GM23338 (cell line): ENCODE measurements around the gene MYH14. TPM values are rescaled to one million over a fixed set of nuclear protein-coding genes. Genes with fewer than 3 reads are reported as not detected.

Source experiments
- ATAC-seq: fragments of 200-7000 bp; cut with Tn5 transposase; 3 replicates; pipeline ENCODE4 v1.9.1; 2020
- DNase-seq: peaks from one replicate; pipeline ENCODE4 v3.0.0-alpha.2; 2015; ENCODE audit warnings: low spot score
- H2AFZ ChIP-seq: fragments of 200-600 bp; sonication (generic); 2 replicates; pipeline ENCODE4 v1.8.0; 2016; ENCODE audit warnings: antibody characterized with exemption, mild to moderate bottlenecking, moderate library complexity
- H3F3A ChIP-seq: fragments of 200-600 bp; sonication (generic); replicated peaks from 2 replicates; pipeline ENCODE4 v1.8.0; 2017; ENCODE audit warnings: antibody characterized with exemption, mixed run types, low read depth
- H3K27ac ChIP-seq: fragments of 200-600 bp; sonication (generic); 2 replicates; pipeline ENCODE4 v1.6.1; 2016; ENCODE audit warnings: low read depth
- H3K27me3 ChIP-seq: fragments of 200-600 bp; sonication (generic); 2 replicates; pipeline ENCODE4 v1.8.0; 2016; ENCODE audit warnings: mild to moderate bottlenecking, mixed run types, moderate library complexity; ENCODE audit not compliant: insufficient read depth
- H3K36me3 ChIP-seq: fragments of 200-600 bp; sonication (generic); 2 replicates; pipeline ENCODE4 v1.8.0; 2016; ENCODE audit warnings: mild to moderate bottlenecking; ENCODE audit not compliant: insufficient read depth
- H3K4me1 ChIP-seq: fragments of 200-600 bp; sonication (generic); 2 replicates; pipeline ENCODE4 v1.8.0; 2016; ENCODE audit warnings: mild to moderate bottlenecking, moderate library complexity; ENCODE audit not compliant: insufficient read depth
- H3K4me2 ChIP-seq: fragments of 200-600 bp; sonication (generic); 2 replicates; pipeline ENCODE4 v1.7.1; 2017; ENCODE audit warnings: mixed run types
- H3K4me3 ChIP-seq: fragments of 200-600 bp; sonication (generic); 2 replicates; pipeline ENCODE4 v1.6.1; 2016; ENCODE audit warnings: mixed run types
- H3K79me2 ChIP-seq: fragments of 200-600 bp; sonication (generic); replicated peaks from 2 replicates; pipeline ENCODE4 v1.8.0; 2017; ENCODE audit warnings: mild to moderate bottlenecking; ENCODE audit not compliant: insufficient read depth
- H3K9me2 ChIP-seq: fragments of 200-600 bp; sonication (generic); 2 replicates; pipeline ENCODE4 v1.8.0; 2017; ENCODE audit not compliant: insufficient read depth
- H4K20me1 ChIP-seq: fragments of 200-600 bp; sonication (generic); replicated peaks from 2 replicates; pipeline ENCODE4 v1.8.0; 2017; ENCODE audit warnings: mild to moderate bottlenecking; ENCODE audit not compliant: insufficient read depth
- H3K27ac Mint-ChIP-seq: 2 replicates; pipeline ENCODE4 v1.8.0; 2020; ENCODE audit warnings: inconsistent platforms, mild to moderate bottlenecking, moderate library complexity, mixed read lengths
- H3K27me3 Mint-ChIP-seq: 3 replicates; pipeline ENCODE4 v1.8.0; 2022; ENCODE audit warnings: low read depth, mild to moderate bottlenecking, moderate library complexity, mixed read lengths, inconsistent platforms; ENCODE audit not compliant: insufficient read depth, poor library complexity
- H3K36me3 Mint-ChIP-seq: 3 replicates; pipeline ENCODE4 v1.8.0; 2021; ENCODE audit warnings: low read depth, mild to moderate bottlenecking, inconsistent platforms, moderate library complexity, mixed read lengths
- H3K4me1 Mint-ChIP-seq: 3 replicates; pipeline ENCODE4 v1.8.0; 2020; ENCODE audit warnings: mild to moderate bottlenecking, inconsistent platforms, mixed read lengths
- H3K4me3 Mint-ChIP-seq: 3 replicates; pipeline ENCODE4 v1.8.0; 2021; ENCODE audit warnings: moderate library complexity, mild to moderate bottlenecking, inconsistent platforms, mixed read lengths
- H3K9me3 Mint-ChIP-seq: 3 replicates; pipeline ENCODE4 v1.8.0; 2020; ENCODE audit warnings: moderate library complexity, mild to moderate bottlenecking, inconsistent platforms, mixed read lengths
- EZH2 ChIP-seq: fragments of 200-600 bp; sonication (generic); IDR thresholded peaks from one replicate; pipeline ENCODE4 v1.8.0; 2017; ENCODE audit warnings: antibody characterized with exemption, mild to moderate bottlenecking, low read depth; ENCODE audit not compliant: unreplicated experiment
- POLR2AphosphoS5 ChIP-seq: IDR thresholded peaks from 2 replicates; pipeline ENCODE4 v1.6.1; 2016; ENCODE audit warnings: antibody characterized with exemption, low read depth
- STAT1 ChIP-seq: IDR thresholded peaks from one replicate; pipeline ENCODE4 v1.6.1; 2016; ENCODE audit warnings: antibody characterized with exemption; ENCODE audit not compliant: unreplicated experiment
- polyA plus RNA-seq: library from polyadenylated mRNA; unstranded; fragments of >200 nt; fragmentation: Nextera tagmentation; extraction: Ambion mirVana; gene quantifications from 2 replicates; pipeline ENCODE4 v1.2.1, GENCODE V29; 2016
- total RNA-seq: library from RNA; depleted of rRNA; stranded (reverse); fragments of >200 nt; shearing (Covaris generic); gene quantifications from 2 replicates; pipeline ENCODE4 v1.2.3, GENCODE V29; 2014
- TF ChIP-seq, protein P1 (sequence below), 2 experiments: fragments of 200-600 bp in 1 of 2; sonication (generic) in 1 of 2; conservative IDR thresholded peaks; 2 replicates each; pipeline versions ENCODE4 v1.5.1 to v1.6.1; 2016 to 2017; ENCODE audit warnings: antibody characterized with exemption in 2 of 2, low read depth in 2 of 2, mild to moderate bottlenecking in 2 of 2, moderate library complexity in 1 of 2
- TF ChIP-seq, protein P2 (sequence below): IDR thresholded peaks from 2 replicates; pipeline ENCODE4 v1.6.1; 2016; ENCODE audit warnings: antibody characterized with exemption
- TF ChIP-seq, protein P3 (sequence below): IDR thresholded peaks from one replicate; pipeline ENCODE4 v1.6.1; 2018; ENCODE audit warnings: antibody characterized with exemption; ENCODE audit not compliant: unreplicated experiment

MYH14 gene
- total and polyA plus RNA-seq, 2 experiments from 2014 or later = 25.5 to 27.5 TPM

DNA sequence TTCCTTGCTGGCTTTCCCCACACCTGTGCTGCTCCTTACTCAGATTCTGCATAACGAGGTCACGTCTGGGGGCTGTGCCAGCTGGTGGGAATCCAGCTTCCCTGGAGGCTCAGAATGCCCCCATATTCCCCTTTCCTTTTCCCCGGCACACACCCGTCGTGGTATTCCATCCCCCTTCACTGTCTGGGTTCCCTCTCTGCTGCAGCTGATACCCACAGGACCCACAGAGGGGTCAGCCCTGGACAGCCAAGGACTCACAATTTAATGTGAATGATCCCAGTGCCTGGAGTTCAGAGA is 4.2 kb upstream of the MYH14 start:
- Histone ChIP-seq H3K79me2 (no peaks in the 10 kb centered on the region), H3K4me2 (no peak overlapping the region), H3K27ac (no peak overlapping the region), H3K27me3 (peaks cover 12% of the 10 kb centered on the region), H3K4me3 (no peak overlapping the region), H3K9me2 (no peaks in the 10 kb centered on the region), H3K36me3 (no peaks in the 10 kb centered on the region), H2AFZ (no peak overlapping the region), H3K4me1 (peaks cover 4% of the 10 kb centered on the region; the same call in 1 of the 2 replicates), H3F3A (peaks cover 3% of the 10 kb centered on the region; the same call in 1 of the 2 replicates), H4K20me1 (0 out of 2 replicates have a peak, but pooled peaks cover 1% of the 10 kb centered on the region)
- peaks cover 92% of the 10 kb centered on the region for H3K9me3 Mint-ChIP-seq
- TF ChIP-seq, protein P1, sequence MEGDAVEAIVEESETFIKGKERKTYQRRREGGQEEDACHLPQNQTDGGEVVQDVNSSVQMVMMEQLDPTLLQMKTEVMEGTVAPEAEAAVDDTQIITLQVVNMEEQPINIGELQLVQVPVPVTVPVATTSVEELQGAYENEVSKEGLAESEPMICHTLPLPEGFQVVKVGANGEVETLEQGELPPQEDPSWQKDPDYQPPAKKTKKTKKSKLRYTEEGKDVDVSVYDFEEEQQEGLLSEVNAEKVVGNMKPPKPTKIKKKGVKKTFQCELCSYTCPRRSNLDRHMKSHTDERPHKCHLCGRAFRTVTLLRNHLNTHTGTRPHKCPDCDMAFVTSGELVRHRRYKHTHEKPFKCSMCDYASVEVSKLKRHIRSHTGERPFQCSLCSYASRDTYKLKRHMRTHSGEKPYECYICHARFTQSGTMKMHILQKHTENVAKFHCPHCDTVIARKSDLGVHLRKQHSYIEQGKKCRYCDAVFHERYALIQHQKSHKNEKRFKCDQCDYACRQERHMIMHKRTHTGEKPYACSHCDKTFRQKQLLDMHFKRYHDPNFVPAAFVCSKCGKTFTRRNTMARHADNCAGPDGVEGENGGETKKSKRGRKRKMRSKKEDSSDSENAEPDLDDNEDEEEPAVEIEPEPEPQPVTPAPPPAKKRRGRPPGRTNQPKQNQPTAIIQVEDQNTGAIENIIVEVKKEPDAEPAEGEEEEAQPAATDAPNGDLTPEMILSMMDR (conservative IDR thresholded peaks at IDR 0.05; ENCODE audit: low read depth in 2 of 2) = no peak
- TF ChIP-seq POLR2AphosphoS5 (no peak), EZH2 (no peak), STAT1 (no peak)
- H3K27me3 Mint-ChIP-seq = peaks cover 3% of the 10 kb centered on the region
- H3K4me1 Mint-ChIP-seq = no peaks in the 10 kb centered on the region
- H3K4me3 Mint-ChIP-seq = no peak overlapping the region
- DNase-seq (no peak), ATAC-seq (no peak)
- H3K36me3 Mint-ChIP-seq = peaks cover 45% of the 10 kb centered on the region
- no peak overlapping the region for H3K27ac Mint-ChIP-seq

DNA sequence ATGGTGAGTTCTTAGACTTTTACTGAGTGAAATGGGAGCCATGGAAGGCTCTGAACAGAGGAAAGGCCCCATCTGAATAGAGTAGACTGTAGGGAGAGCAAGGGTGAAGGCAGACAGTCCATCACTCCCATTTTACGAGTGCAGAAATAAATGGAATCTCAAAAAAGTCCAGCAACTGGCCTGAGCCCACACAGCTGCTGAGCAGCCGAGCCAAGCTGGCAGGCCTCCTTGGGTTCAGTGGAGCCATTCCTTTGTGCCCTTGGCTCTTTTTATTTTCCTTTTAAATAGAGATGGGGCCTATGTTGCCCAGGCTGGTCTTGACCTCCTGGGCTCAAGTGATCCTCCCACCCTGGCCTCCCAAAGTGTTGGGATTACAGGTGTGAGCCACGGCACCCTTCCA is 1.0 kb upstream of the MYH14 start:
- H3K4me1 Mint-ChIP-seq = no peaks in the 10 kb centered on the region
- H3K27ac Mint-ChIP-seq = no peak overlapping the region
- Histone ChIP-seq H3F3A (peaks cover 11% of the 10 kb centered on the region; the same call in 1 of the 2 replicates), H3K4me3 (peak overlapping the region; percentile 84), H4K20me1 (0 out of 2 replicates have a peak, but pooled peaks cover 9% of the 10 kb centered on the region), H3K79me2 (no peaks in the 10 kb centered on the region), H3K4me2 (peak overlapping the region; percentile 97), H3K27me3 (peaks cover 15% of the 10 kb centered on the region), H3K36me3 (no peaks in the 10 kb centered on the region), H3K9me2 (no peaks in the 10 kb centered on the region), H2AFZ (peak overlapping the region; percentile 95; the same call in 1 of the 2 replicates), H3K27ac (no peak overlapping the region), H3K4me1 (peaks cover 4% of the 10 kb centered on the region; the same call in 1 of the 2 replicates)
- peaks cover 45% of the 10 kb centered on the region for H3K36me3 Mint-ChIP-seq
- ATAC-seq (no peak), DNase-seq (no peak)
- no peak overlapping the region for H3K4me3 Mint-ChIP-seq
- peaks cover 4% of the 10 kb centered on the region for H3K27me3 Mint-ChIP-seq
- TF ChIP-seq, protein P2, sequence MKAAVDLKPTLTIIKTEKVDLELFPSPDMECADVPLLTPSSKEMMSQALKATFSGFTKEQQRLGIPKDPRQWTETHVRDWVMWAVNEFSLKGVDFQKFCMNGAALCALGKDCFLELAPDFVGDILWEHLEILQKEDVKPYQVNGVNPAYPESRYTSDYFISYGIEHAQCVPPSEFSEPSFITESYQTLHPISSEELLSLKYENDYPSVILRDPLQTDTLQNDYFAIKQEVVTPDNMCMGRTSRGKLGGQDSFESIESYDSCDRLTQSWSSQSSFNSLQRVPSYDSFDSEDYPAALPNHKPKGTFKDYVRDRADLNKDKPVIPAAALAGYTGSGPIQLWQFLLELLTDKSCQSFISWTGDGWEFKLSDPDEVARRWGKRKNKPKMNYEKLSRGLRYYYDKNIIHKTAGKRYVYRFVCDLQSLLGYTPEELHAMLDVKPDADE = no peak
- TF ChIP-seq, protein P3, sequence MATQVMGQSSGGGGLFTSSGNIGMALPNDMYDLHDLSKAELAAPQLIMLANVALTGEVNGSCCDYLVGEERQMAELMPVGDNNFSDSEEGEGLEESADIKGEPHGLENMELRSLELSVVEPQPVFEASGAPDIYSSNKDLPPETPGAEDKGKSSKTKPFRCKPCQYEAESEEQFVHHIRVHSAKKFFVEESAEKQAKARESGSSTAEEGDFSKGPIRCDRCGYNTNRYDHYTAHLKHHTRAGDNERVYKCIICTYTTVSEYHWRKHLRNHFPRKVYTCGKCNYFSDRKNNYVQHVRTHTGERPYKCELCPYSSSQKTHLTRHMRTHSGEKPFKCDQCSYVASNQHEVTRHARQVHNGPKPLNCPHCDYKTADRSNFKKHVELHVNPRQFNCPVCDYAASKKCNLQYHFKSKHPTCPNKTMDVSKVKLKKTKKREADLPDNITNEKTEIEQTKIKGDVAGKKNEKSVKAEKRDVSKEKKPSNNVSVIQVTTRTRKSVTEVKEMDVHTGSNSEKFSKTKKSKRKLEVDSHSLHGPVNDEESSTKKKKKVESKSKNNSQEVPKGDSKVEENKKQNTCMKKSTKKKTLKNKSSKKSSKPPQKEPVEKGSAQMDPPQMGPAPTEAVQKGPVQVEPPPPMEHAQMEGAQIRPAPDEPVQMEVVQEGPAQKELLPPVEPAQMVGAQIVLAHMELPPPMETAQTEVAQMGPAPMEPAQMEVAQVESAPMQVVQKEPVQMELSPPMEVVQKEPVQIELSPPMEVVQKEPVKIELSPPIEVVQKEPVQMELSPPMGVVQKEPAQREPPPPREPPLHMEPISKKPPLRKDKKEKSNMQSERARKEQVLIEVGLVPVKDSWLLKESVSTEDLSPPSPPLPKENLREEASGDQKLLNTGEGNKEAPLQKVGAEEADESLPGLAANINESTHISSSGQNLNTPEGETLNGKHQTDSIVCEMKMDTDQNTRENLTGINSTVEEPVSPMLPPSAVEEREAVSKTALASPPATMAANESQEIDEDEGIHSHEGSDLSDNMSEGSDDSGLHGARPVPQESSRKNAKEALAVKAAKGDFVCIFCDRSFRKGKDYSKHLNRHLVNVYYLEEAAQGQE = no peak
- TF ChIP-seq EZH2 = no peak
- H3K9me3 Mint-ChIP-seq = peaks cover 86% of the 10 kb centered on the region
